Heart right ventricle (tissue), 16 donors: ENCODE measurements around the gene B3GALT5. TPM values are rescaled to one million over a fixed set of nuclear protein-coding genes. Genes with fewer than 3 reads are reported as not detected.
A peak's percentile ranks its signal among the peaks of the same experiment; 100 is the strongest.

Experiments used
- ATAC-seq, 8 donors: fragments of 200-7000 bp; cut with Tn5 transposase; one replicate each; pipeline ENCODE4 v1.9.1; 2020; ENCODE audit warnings: mild to moderate bottlenecking in 8 of 8, moderate library complexity in 8 of 8, moderate number of reproducible peaks in 1 of 8
- DNase-seq, 2 donors: peaks; one replicate each; pipeline ENCODE4 v3.0.0-alpha.2; 2020
- H3K27ac ChIP-seq, 10 donors: fragments of 200-600 bp; sonication (generic) in 2 of 10; one replicate each; pipeline versions ENCODE4 v1.5.0 to v1.8.0; 2020 to 2022; ENCODE audit warnings: mild to moderate bottlenecking in 3 of 10
- H3K27me3 ChIP-seq, 7 donors: fragments of 200-600 bp; one replicate each; pipeline ENCODE4 v1.8.0; 2021 to 2022; ENCODE audit warnings: mild to moderate bottlenecking in 2 of 7
- H3K36me3 ChIP-seq, 9 donors: fragments of 200-600 bp; sonication (generic) in 1 of 9; one replicate each; pipeline versions ENCODE4 v1.5.0 to v1.8.0; 2020 to 2022; ENCODE audit warnings: mild to moderate bottlenecking in 2 of 9
- H3K4me1 ChIP-seq, 9 donors: fragments of 200-600 bp; sonication (generic) in 1 of 9; one replicate each; pipeline versions ENCODE4 v1.5.0 to v1.8.0; 2020 to 2022; ENCODE audit warnings: mild to moderate bottlenecking in 4 of 9
- H3K4me3 ChIP-seq, 10 donors: fragments of 200-600 bp; sonication (generic) in 2 of 10; one replicate each; pipeline versions ENCODE4 v1.5.0 to v1.8.0; 2020 to 2022; ENCODE audit warnings: mild to moderate bottlenecking in 7 of 10, moderate library complexity in 2 of 10
- H3K9me3 ChIP-seq, 11 donors: fragments of 200-600 bp in 10 of 11; sonication (generic) in 2 of 11; one replicate each; pipeline versions ENCODE4 v1.5.0 to v1.8.0; 2013 to 2022; ENCODE audit warnings: mild to moderate bottlenecking in 2 of 11, control low read depth in 1 of 11, moderate library complexity in 1 of 11
- WGBS, 2 donors: extraction: QIAGEN DNeasy Blood & Tissue Kit; methylation state at CpG; one replicate each; pipeline ENCODE4 v1.1.7; 2013; ENCODE audit warnings: inconsistent platforms in 1 of 2; 5-methylcytosine and 5-hydroxymethylcytosine counted together
- intact Hi-C, 10 donors: fragments of 100-400 bp; cut with DNase I; formaldehyde crosslinking; loops; one replicate each; pipeline versions ENCODE4 v1.11.1 to v1.14.2; 2022
- polyA plus RNA-seq, 2 donors: library from polyadenylated mRNA; stranded (reverse); fragments of 200-250 nt; gene quantifications; one replicate each; pipeline ENCODE4 v1.2.3, GENCODE V29; 2013
- total RNA-seq, 10 donors: library from RNA; stranded (reverse); fragmentation: NEBNext Ultra II Directional in 3 of 10; extraction: Animal tissue kit (Norgen Biotek cat#: 25700) in 3 of 10; gene quantifications; one replicate each; pipeline versions ENCODE4 v1.2.1 to v1.2.4, GENCODE V29; 2021 to 2023
- TF ChIP-seq, protein P1 (sequence below), 9 donors: fragments of 200-600 bp; sonication (generic) in 2 of 9; IDR thresholded peaks; one replicate each; pipeline versions ENCODE4 v1.5.0 to v1.8.0; 2021 to 2022; ENCODE audit warnings: antibody characterized with exemption in 9 of 9, mild to moderate bottlenecking in 5 of 9, moderate library complexity in 1 of 9
- donor health status: Arrhythmogenic right ventricular cardiomyopathy.
- donor health status: ischemic (EF 13 %, LVEDD 7.1; RV severe dilation, severe dysfunction).
- donor health status: healthy with polysubstance abuse.
- donor health status: DM: no; HTN: yes; CAD: no.
- donor health status: DM: no; HTN: no; CAD: no.
- donor health status: ischemic (EF 25% LVEDD 6.9; RV normal size, moderate dysfunction).
- donor health status: ischemic (EF 25% LVEDD 5.7; RV mildly dilated, moderate dysfunction).
- donor health status: healthy.
- donor health status: DM: yes; HTN: yes; CAD: no.
- donor health status: Ischemic cardiomyopathy.
- donor health status: ischemic (EF 35%, LVEDD 5.7; RV mildly dilated, moderate dysfunction).
- donor health status: nonischemic (EF 11% LVEDD 7.7; RV severe dilation, severe dysfunction).
- donor health status: DM: yes; HTN: yes; CAD: no.
- donor health status: PGD.
- donor health status: ischemic (EF 29% LVEDD 5.4; RV normal size, mild dysfunction).
- donor health status: nonischemic (EF 23%, LVEDD 6.1; RV moderate dilation, normal function).

Gene B3GALT5
- total and polyA plus RNA-seq, 12 donors, result under 0.01 to 0.81 (median 0.15) TPM; not detected in 1

DNA sequence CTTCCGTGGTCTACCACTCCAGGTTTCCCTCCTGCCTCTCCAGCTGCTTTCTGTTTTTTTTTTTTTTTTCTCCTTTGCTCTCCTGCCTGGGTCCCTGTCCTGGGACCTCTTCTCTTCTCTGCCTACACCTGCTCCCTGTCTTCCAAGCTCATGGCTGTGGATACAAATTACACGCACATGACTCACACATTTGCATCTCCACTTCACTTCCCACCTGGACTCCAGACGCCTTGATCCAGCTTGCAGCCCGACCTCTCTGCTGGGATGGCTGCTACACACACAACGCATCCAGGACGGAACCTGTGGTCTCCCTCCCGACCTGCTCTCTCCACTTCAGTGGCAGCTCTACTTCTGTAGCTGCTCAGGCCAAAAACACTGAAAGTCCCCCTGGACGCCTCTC is 44.4 kb upstream of the B3GALT5 start:
- Histone ChIP-seq H3K36me3 (no peaks in the 10 kb centered on the region), H3K4me3 (no peak overlapping the region), H3K4me1 (peaks cover 0 to 16% (median 0%) of the 10 kb centered on the region in 9 donors), H3K27me3 (no peaks in the 10 kb centered on the region), H3K27ac (no peak overlapping the region), H3K9me3 (no peaks in the 10 kb centered on the region)
- TF ChIP-seq, protein P1, sequence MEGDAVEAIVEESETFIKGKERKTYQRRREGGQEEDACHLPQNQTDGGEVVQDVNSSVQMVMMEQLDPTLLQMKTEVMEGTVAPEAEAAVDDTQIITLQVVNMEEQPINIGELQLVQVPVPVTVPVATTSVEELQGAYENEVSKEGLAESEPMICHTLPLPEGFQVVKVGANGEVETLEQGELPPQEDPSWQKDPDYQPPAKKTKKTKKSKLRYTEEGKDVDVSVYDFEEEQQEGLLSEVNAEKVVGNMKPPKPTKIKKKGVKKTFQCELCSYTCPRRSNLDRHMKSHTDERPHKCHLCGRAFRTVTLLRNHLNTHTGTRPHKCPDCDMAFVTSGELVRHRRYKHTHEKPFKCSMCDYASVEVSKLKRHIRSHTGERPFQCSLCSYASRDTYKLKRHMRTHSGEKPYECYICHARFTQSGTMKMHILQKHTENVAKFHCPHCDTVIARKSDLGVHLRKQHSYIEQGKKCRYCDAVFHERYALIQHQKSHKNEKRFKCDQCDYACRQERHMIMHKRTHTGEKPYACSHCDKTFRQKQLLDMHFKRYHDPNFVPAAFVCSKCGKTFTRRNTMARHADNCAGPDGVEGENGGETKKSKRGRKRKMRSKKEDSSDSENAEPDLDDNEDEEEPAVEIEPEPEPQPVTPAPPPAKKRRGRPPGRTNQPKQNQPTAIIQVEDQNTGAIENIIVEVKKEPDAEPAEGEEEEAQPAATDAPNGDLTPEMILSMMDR (IDR thresholded peaks at IDR 0.05), result no peak
- WGBS, 2 donors, result 67 to 71% methylated on average over 8 of the region's 8 CpGs
- DNase-seq (no peak), ATAC-seq (no peak)
- intact Hi-C loops, result no loop called here

DNA sequence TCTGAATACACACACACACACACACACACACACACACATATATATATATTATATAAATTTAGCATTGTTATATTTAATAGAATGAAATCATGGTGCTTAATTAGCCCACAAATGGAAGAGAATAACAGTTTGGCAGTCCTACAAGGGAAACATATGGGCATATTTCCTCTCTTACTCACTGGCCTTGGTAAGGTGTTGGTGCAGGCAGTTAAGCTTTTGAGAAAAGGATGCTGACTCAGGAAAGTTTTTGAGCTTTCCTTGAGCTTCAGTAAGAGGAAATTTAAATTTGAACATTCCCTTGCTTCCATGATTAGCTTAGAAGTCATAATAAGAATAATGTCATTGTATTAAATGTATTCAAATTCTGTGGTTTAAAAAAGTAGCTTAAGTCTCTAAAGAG is 37.0 kb upstream of the B3GALT5 start:
- no peaks in the 10 kb centered on the region for H3K36me3 ChIP-seq
- no peaks in the 10 kb centered on the region for H3K27me3 ChIP-seq
- ATAC-seq (no peak), DNase-seq (no peak)
- TF ChIP-seq, protein P1 (IDR thresholded peaks at IDR 0.05), result no peak
- peaks cover 0 to 9% (median 0%) of the 10 kb centered on the region in 9 donors for H3K4me1 ChIP-seq
- H3K9me3 ChIP-seq, result peaks cover 0 to 6% (median 0%) of the 10 kb centered on the region in 11 donors
- intact Hi-C loops, result no loop called here
- no peak overlapping the region for H3K4me3 ChIP-seq
- H3K27ac ChIP-seq, result no peak overlapping the region

DNA sequence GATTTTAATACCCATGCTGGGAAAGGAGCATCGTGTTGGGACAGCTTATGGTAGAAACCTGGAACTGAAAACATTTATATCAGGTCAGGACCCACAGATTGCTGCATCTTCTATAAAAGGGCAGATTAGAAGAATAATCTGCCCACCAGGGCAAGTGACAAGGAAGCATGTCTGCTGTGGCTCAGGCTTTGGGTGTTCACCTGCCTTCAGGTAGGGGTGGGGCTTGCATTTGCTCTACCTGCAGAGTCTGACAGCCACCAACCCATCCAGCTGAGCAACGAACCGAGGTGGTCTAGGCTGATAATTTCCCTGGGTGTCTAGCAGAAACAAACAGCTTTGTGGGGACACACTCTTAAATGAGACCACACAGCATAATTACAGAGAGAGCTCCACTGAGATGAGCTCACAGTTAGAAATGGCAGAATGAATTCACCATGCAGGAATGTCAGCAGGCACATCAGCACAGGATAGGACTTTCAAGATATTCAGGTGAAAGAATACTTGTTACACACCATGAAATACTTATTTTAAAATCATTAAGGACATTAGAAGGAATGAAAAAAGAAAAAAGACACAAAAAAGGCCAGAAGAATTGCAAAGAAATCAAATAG is 36.1 kb upstream of the B3GALT5 start:
- Histone ChIP-seq H3K4me3 (no peak overlapping the region), H3K36me3 (no peaks in the 10 kb centered on the region), H3K4me1 (peaks cover 0 to 9% (median 0%) of the 10 kb centered on the region in 9 donors), H3K27ac (peak overlapping the region in 2 of 10 donors; percentile 17 to 59), H3K27me3 (no peaks in the 10 kb centered on the region), H3K9me3 (peaks cover 0 to 6% (median 0%) of the 10 kb centered on the region in 11 donors)
- WGBS, 2 donors, result 49 to 57% methylated on average over 3 of the region's 3 CpGs
- intact Hi-C loops, result no loop called here
- peak in 6 of 8 donors; percentile 55 to 94 (median 80) for ATAC-seq
- no peak for DNase-seq
- TF ChIP-seq, protein P1 (IDR thresholded peaks at IDR 0.05), result no peak

DNA sequence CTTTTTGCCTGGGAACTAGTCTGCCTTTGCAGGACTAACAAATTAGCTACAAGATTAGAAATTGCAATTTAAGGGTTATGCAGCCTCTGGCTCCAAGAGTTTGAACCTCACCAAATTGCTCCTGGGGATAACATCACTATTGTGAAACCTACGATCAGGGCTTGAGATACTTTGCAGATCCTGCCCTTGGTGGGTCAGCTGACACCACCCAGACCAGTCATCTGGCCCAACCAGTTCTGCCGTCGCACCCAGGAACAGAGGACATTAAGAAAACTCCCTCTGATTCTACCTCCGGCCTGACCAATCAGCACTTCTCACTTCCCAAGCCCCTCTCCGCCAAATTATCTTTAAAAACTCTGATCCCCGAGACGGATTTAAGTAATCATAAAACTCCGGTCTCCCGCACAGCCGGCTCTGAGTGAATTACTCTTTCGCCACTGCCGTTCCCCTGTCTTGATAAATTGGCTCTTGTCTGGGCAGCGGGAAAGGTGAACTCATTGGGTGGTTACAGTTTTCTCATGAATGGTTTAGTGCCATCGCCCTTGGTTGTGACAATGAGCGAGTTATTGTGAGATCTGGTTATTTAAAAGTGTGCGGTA is 32.9 kb upstream of the B3GALT5 start:
- 90 to 93% methylated on average over 16 of the region's 16 CpGs for WGBS, 2 donors
- H3K36me3 ChIP-seq, result no peaks in the 10 kb centered on the region
- H3K4me3 ChIP-seq, result no peak overlapping the region
- peaks cover 0 to 9% (median 0%) of the 10 kb centered on the region in 9 donors for H3K4me1 ChIP-seq
- H3K27me3 ChIP-seq, result no peaks in the 10 kb centered on the region
- H3K9me3 ChIP-seq, result peaks cover 0 to 7% (median 0%) of the 10 kb centered on the region in 11 donors
- DNase-seq (no peak), ATAC-seq (no peak)
- H3K27ac ChIP-seq, result no peak overlapping the region
- intact Hi-C loops, result no loop called here
- TF ChIP-seq, protein P1 (IDR thresholded peaks at IDR 0.05), result no peak
